ENCODE results near the gene RNU1-2.

The RNU1-2 gene

GRCh38 chr1:16922885-16923431 is 27.2 kb downstream of the RNU1-2 start:
- H3K4me3 ChIP-seq (ENCODE audit: low read length) = no peak overlapping the region
- no peak for DNase-seq (ENCODE audit: low read depth)
- TF ChIP-seq CTCF (IDR thresholded peaks at IDR 0.05; ENCODE audit: insufficient read depth, low read depth, low read length, missing control alignments) = no peak

- no peak for DNase-seq (ENCODE audit: low read depth)
- TF ChIP-seq CTCF (IDR thresholded peaks at IDR 0.05; ENCODE audit: insufficient read depth, low read depth, low read length, missing control alignments) = no peak
- no peak overlapping the region for H3K4me3 ChIP-seq (ENCODE audit: low read length)
These were observed 28.6 kb downstream of the RNU1-2 start for GRCh38 chr1:16924216-16924918.

- no peak for DNase-seq (ENCODE audit: low read depth)
- peak; percentile 34 for TF ChIP-seq CTCF (IDR thresholded peaks at IDR 0.05; ENCODE audit: insufficient read depth, low read depth, low read length, missing control alignments)
- peak overlapping the region; percentile 3 for H3K4me3 ChIP-seq (ENCODE audit: low read length)
These were observed 29.2 kb downstream of the RNU1-2 start for GRCh38 chr1:16924919-16925477.

GRCh38 chr1:16925635-16926490 is 30.1 kb downstream of the RNU1-2 start:
- no peak overlapping the region for H3K4me3 ChIP-seq (ENCODE audit: low read length)
- DNase-seq (ENCODE audit: low read depth) = peak; percentile 95
- TF ChIP-seq CTCF (IDR thresholded peaks at IDR 0.05; ENCODE audit: insufficient read depth, low read depth, low read length, missing control alignments) = peak; percentile 48

GRCh38 chr1:16926491-16927073 is 30.8 kb downstream of the RNU1-2 start:
- no peak overlapping the region for H3K4me3 ChIP-seq (ENCODE audit: low read length)
- no peak for TF ChIP-seq CTCF (IDR thresholded peaks at IDR 0.05; ENCODE audit: insufficient read depth, low read depth, low read length, missing control alignments)
- no peak for DNase-seq (ENCODE audit: low read depth)

GRCh38 chr1:16927256-16927655 is 31.5 kb downstream of the RNU1-2 start:
- no peak for TF ChIP-seq CTCF (IDR thresholded peaks at IDR 0.05; ENCODE audit: insufficient read depth, low read depth, low read length, missing control alignments)
- H3K4me3 ChIP-seq (ENCODE audit: low read length) = no peak overlapping the region
- DNase-seq (ENCODE audit: low read depth) = no peak
